Measurements from ENCODE around the gene ELFN1.

Gene ELFN1

GRCh38 chr7:1667566-1668395 lies 2.3 kb upstream of the ELFN1 start:
- Histone ChIP-seq H3K9me3 (no peaks in the 10 kb centered on the region), H3K27ac (no peak overlapping the region), H3K4me3 (ENCODE audit: low read depth in 1 of 2, low read length in 1 of 2) (peak overlapping the region in 1 of 2 experiments; percentile 6), H3K27me3 (peaks cover 100% of the 10 kb centered on the region), H3K4me1 (ENCODE audit: control insufficient read depth in 1 of 2, insufficient read depth in 1 of 2, low read depth in 1 of 2, low read length in 1 of 2) (peaks cover 3 to 35% of the 10 kb centered on the region in 2 experiments), H3K36me3 (no peaks in the 10 kb centered on the region)
- TF ChIP-seq CTCF (IDR thresholded peaks at IDR 0.05) = no peak

GRCh38 chr7:1668396-1669063 lies 1.5 kb upstream of the ELFN1 start:
- no peak for TF ChIP-seq CTCF (IDR thresholded peaks at IDR 0.05)
- no peak overlapping the region for H3K4me3 ChIP-seq (ENCODE audit: low read depth in 1 of 2, low read length in 1 of 2)
- no peak overlapping the region for H3K27ac ChIP-seq
- H3K36me3 ChIP-seq = no peaks in the 10 kb centered on the region
- H3K9me3 ChIP-seq = no peaks in the 10 kb centered on the region
- H3K4me1 ChIP-seq (ENCODE audit: control insufficient read depth in 1 of 2, insufficient read depth in 1 of 2, low read depth in 1 of 2, low read length in 1 of 2) = peaks cover 3 to 35% of the 10 kb centered on the region in 2 experiments
- peaks cover 100% of the 10 kb centered on the region for H3K27me3 ChIP-seq

GRCh38 chr7:1669064-1669951 lies 769 bp upstream of the ELFN1 start:
- Histone ChIP-seq H3K27me3 (peaks cover 97% of the 10 kb centered on the region), H3K4me1 (ENCODE audit: control insufficient read depth in 1 of 2, insufficient read depth in 1 of 2, low read depth in 1 of 2, low read length in 1 of 2) (peaks cover 3 to 35% of the 10 kb centered on the region in 2 experiments), H3K36me3 (no peaks in the 10 kb centered on the region), H3K4me3 (ENCODE audit: low read depth in 1 of 2, low read length in 1 of 2) (no peak overlapping the region), H3K9me3 (no peaks in the 10 kb centered on the region), H3K27ac (no peak overlapping the region)
- TF ChIP-seq CTCF (IDR thresholded peaks at IDR 0.05) = no peak

GRCh38 chr7:1670894-1671593 lies 967 bp downstream of the ELFN1 start:
- Histone ChIP-seq H3K4me3 (ENCODE audit: low read depth in 1 of 2, low read length in 1 of 2) (no peak overlapping the region), H3K9me3 (no peaks in the 10 kb centered on the region), H3K27me3 (peaks cover 90% of the 10 kb centered on the region), H3K36me3 (no peaks in the 10 kb centered on the region), H3K27ac (no peak overlapping the region), H3K4me1 (ENCODE audit: control insufficient read depth in 1 of 2, insufficient read depth in 1 of 2, low read depth in 1 of 2, low read length in 1 of 2) (peaks cover 3 to 23% of the 10 kb centered on the region in 2 experiments)
- no peak for TF ChIP-seq CTCF (IDR thresholded peaks at IDR 0.05)

All from neutrophil (primary cell).